Endothelial cell of umbilical vein (primary cell): ENCODE data around the gene MTTP. TPM values are rescaled to one million over a fixed set of nuclear protein-coding genes. Genes with fewer than 3 reads are reported as not detected.

Source experiments
- BruUV-seq: library from RNA; stranded (reverse); fragments of 400-500 nt; replicated peaks from 2 replicates; lab custom pipeline; 2021; lab: Mats Ljungman, UMichigan
- CTCF ChIA-PET: fragments of 300-600, 350-600 bp; sonication (Branson Sonifier 250); formaldehyde crosslinking; loops from one replicate; lab custom pipeline; 2021; ENCODE audit warnings: antibody characterized with exemption, inconsistent platforms; lab: Charles Lee
- POLR2A ChIA-PET: fragments of 300-600, 350-600 bp; sonication (Branson Sonifier 250); formaldehyde crosslinking; loops from one replicate; lab custom pipeline; 2021; ENCODE audit warnings: antibody characterized with exemption, inconsistent platforms; lab: Charles Lee
- DNase-seq: peaks from one replicate; pipeline ENCODE4 v3.0.0-alpha.2; 2011; ENCODE audit warnings: low read depth, low spot score
- FAIRE-seq: peaks from 2 replicates; lab custom pipeline; 2011; peaks lifted over from hg19 to GRCh38; lab: Jason Lieb, UNC
- H2AFZ ChIP-seq: 2 replicates; pipeline ENCODE4 v1.6.0; 2012; ENCODE audit warnings: low read depth, low read length, control low read depth, inconsistent platforms
- H3K27ac ChIP-seq: 2 replicates; pipeline ENCODE4 v1.5.1; 2011; ENCODE audit warnings: low read depth, mild to moderate bottlenecking, control low read depth, low read length, moderate library complexity; ENCODE audit not compliant: insufficient read depth
- H3K27me3 ChIP-seq, 2 experiments: 2 replicates each; pipeline versions ENCODE4 v1.6.0 to v1.6.1; 2011; ENCODE audit warnings: low read length in 2 of 2, mixed read lengths in 1 of 2; ENCODE audit not compliant: control insufficient read depth in 2 of 2, insufficient read depth in 2 of 2
- H3K36me3 ChIP-seq, 2 experiments: 2 replicates in 1 of 2; 3 replicates in 1 of 2; pipeline ENCODE4 v1.5.1; 2011; ENCODE audit warnings: low read length in 2 of 2, mild to moderate bottlenecking in 1 of 2, moderate library complexity in 1 of 2; ENCODE audit not compliant: control insufficient read depth in 2 of 2, insufficient read depth in 2 of 2; ENCODE audit errors: extremely low read depth in 1 of 2
- H3K4me1 ChIP-seq: 3 replicates; pipeline ENCODE4 v1.5.1; 2011; ENCODE audit warnings: mild to moderate bottlenecking, low read length; ENCODE audit not compliant: control insufficient read depth, insufficient read depth; ENCODE audit errors: extremely low read depth
- H3K4me2 ChIP-seq: 2 replicates; pipeline ENCODE4 v1.6.1; 2011; ENCODE audit warnings: low read length, control low read depth, mixed read lengths; ENCODE audit not compliant: insufficient read depth
- H3K4me3 ChIP-seq, 3 experiments: fragments of 200-600 bp in 1 of 3; sonication (generic), shearing (Covaris generic) in 1 of 3; replicated peaks in 1 of 3; 2 replicates each; pipeline ENCODE4 v1.5.1; 2011 to 2016; ENCODE audit warnings: control low read depth in 3 of 3, low read length in 3 of 3, mild to moderate bottlenecking in 2 of 3, inconsistent platforms in 1 of 3, low read depth in 1 of 3, moderate library complexity in 1 of 3; ENCODE audit not compliant: insufficient read depth in 1 of 3
- H3K79me2 ChIP-seq: 2 replicates; pipeline ENCODE4 v1.6.0; 2012; ENCODE audit warnings: low read length, inconsistent platforms; ENCODE audit not compliant: control insufficient read depth, insufficient read depth
- H3K9ac ChIP-seq: replicated peaks from 2 replicates; pipeline ENCODE3; 2011; ENCODE audit warnings: low read length, control low read depth; ENCODE audit not compliant: insufficient read depth; ENCODE audit errors: extremely low read depth
- H3K9me1 ChIP-seq: replicated peaks from 3 replicates; pipeline ENCODE4 v1.6.0; 2011; ENCODE audit warnings: mild to moderate bottlenecking, low read length; ENCODE audit not compliant: control insufficient read depth, insufficient read depth; ENCODE audit errors: extremely low read depth
- H3K9me3 ChIP-seq: replicated peaks from 2 replicates; pipeline ENCODE4 v1.5.1; 2012; ENCODE audit warnings: low read length, inconsistent platforms; ENCODE audit not compliant: control insufficient read depth, insufficient read depth
- H4K20me1 ChIP-seq: replicated peaks from 2 replicates; pipeline ENCODE3; 2011; ENCODE audit warnings: mild to moderate bottlenecking, low read length; ENCODE audit not compliant: control insufficient read depth, insufficient read depth; ENCODE audit errors: extremely low read depth
- CTCF ChIP-seq, 2 donors: IDR thresholded peaks; 1 replicate in 1 of 2; 2 replicates in 1 of 2; pipeline ENCODE4 v1.5.1; 2011; ENCODE audit warnings: low read length in 2 of 2, mild to moderate bottlenecking in 2 of 2, moderate library complexity in 2 of 2, control low read depth in 1 of 2, inconsistent platforms in 1 of 2, low read depth in 1 of 2; ENCODE audit not compliant: insufficient read depth in 1 of 2; ENCODE audit errors: extremely low read depth in 1 of 2
- EZH2 ChIP-seq: IDR thresholded peaks from 2 replicates; pipeline ENCODE4 v1.6.1; 2012; ENCODE audit warnings: borderline replicate concordance, low read depth, mild to moderate bottlenecking, moderate library complexity, low read length, inconsistent platforms; ENCODE audit not compliant: severe bottlenecking
- FOS ChIP-seq: IDR thresholded peaks from 2 replicates; pipeline ENCODE4 v1.6.1; 2011; ENCODE audit warnings: mild to moderate bottlenecking, low read length, moderate library complexity, borderline replicate concordance; ENCODE audit not compliant: insufficient read depth
- GATA2 ChIP-seq: IDR thresholded peaks from 2 replicates; pipeline ENCODE4 v1.7.0; 2011; ENCODE audit warnings: low read depth, mild to moderate bottlenecking, moderate library complexity, mixed read lengths, low read length; ENCODE audit not compliant: insufficient read length, insufficient read depth
- JUN ChIP-seq: IDR thresholded peaks from 2 replicates; pipeline ENCODE4 v1.6.1; 2011; ENCODE audit warnings: borderline replicate concordance, low read depth; ENCODE audit not compliant: insufficient read length, insufficient read depth
- MAX ChIP-seq: IDR thresholded peaks from 2 replicates; pipeline ENCODE4 v1.6.1; 2011; ENCODE audit not compliant: insufficient read depth, insufficient read length
- MYC ChIP-seq: IDR thresholded peaks from one replicate; pipeline ENCODE4 v1.6.1; 2011; ENCODE audit warnings: mild to moderate bottlenecking, low read depth, low read length
- POLR2A ChIP-seq: IDR thresholded peaks from 2 replicates; pipeline ENCODE4 v1.6.1; 2012; ENCODE audit warnings: low read depth, mild to moderate bottlenecking, control low read depth, low read length
- POLR2AphosphoS5 ChIP-seq: IDR thresholded peaks from 2 replicates; pipeline ENCODE4 v1.6.1; 2012; ENCODE audit warnings: low read depth, mild to moderate bottlenecking, control low read depth, low read length, moderate library complexity; ENCODE audit not compliant: insufficient read depth
- dilution Hi-C: fragments of 300-500 bp; cut with MboI; formaldehyde crosslinking; loops from one replicate; pipeline ENCODE4 v1.15.0; 2019; ENCODE audit warnings: low sequenced_read_pairs; ENCODE audit not compliant: extremely low pct_ligation_motif_present
- intact Hi-C: fragments of 100-400 bp; cut with micrococcal nuclease; formaldehyde crosslinking; loops from one replicate; pipeline ENCODE4 v1.10.0; 2022
- polyA plus RNA-seq, 4 experiments: library from polyadenylated mRNA; depleted of rRNA in 3 of 4; stranded (reverse) in 3 of 4; unstranded in 1 of 4; fragments of >200 nt; gene quantifications; 2 replicates each; pipeline versions ENCODE4 v1.2.1 to v1.2.3, GENCODE V29; 2011 to 2012; ENCODE audit warnings: missing spikeins in 1 of 4
- total RNA-seq: library from RNA; stranded (reverse); gene quantifications from 2 replicates; pipeline ENCODE4 v1.2.3, GENCODE V29; 2021

Gene MTTP
- total and polyA plus RNA-seq, 2 donors (not counting 3 experiments of a cell fraction or from before 2014, with no cell fraction given): not detected

- no peak for TF ChIP-seq CTCF (IDR thresholded peaks at IDR 0.05; ENCODE audit: extremely low read depth in 1 of 2, insufficient read depth in 1 of 2, low read depth in 1 of 2, low read length in 2 of 2)
- TF ChIP-seq MYC: no peak
- TF ChIP-seq EZH2: no peak
- TF ChIP-seq JUN: no peak
- no peak for TF ChIP-seq MAX
- TF ChIP-seq POLR2AphosphoS5: no peak
- TF ChIP-seq GATA2: no peak
- TF ChIP-seq POLR2A: no peak
- no peak for TF ChIP-seq FOS
- DNase-seq (no peak), FAIRE-seq (no peak)
- no peak overlapping the region for H3K9ac ChIP-seq
- no peaks in the 10 kb centered on the region for H3K4me1 ChIP-seq
- intact Hi-C loops (no loop called here), dilution Hi-C loops (no loop called here)
- POLR2A ChIA-PET: no interaction called here
- CTCF ChIA-PET: no interaction called here
- no TSS peak for BruUV-seq
- no peaks in the 10 kb centered on the region for H3K9me1 ChIP-seq
- no peaks in the 10 kb centered on the region for H3K79me2 ChIP-seq
- no peaks in the 10 kb centered on the region for H3K36me3 ChIP-seq
- H3K27me3 ChIP-seq: no peaks in the 10 kb centered on the region
- no peak overlapping the region for H3K4me2 ChIP-seq
- no peak overlapping the region for H3K27ac ChIP-seq
- H3K9me3 ChIP-seq: no peaks in the 10 kb centered on the region
- no peak overlapping the region for H3K4me3 ChIP-seq
- no peaks in the 10 kb centered on the region for H4K20me1 ChIP-seq
- no peak overlapping the region for H2AFZ ChIP-seq
These were observed 62.5 kb downstream of the MTTP start for GRCh38 chr4:99637174-99637573.
